GM06990 (cell line): Measurements from ENCODE around the gene NUDT16L1.

Source experiments
- DNase-seq: peaks from one replicate; pipeline ENCODE4 v3.0.0-alpha.2; 2011; ENCODE audit not compliant: insufficient read length; ENCODE audit errors: extremely low read depth
- H3K27me3 ChIP-seq: replicated peaks from 2 replicates; pipeline ENCODE4 v1.6.0; 2011; ENCODE audit warnings: low read length; ENCODE audit not compliant: control insufficient read depth, insufficient read depth
- H3K36me3 ChIP-seq: 2 replicates; pipeline ENCODE4 v1.5.1; 2011; ENCODE audit warnings: low read length; ENCODE audit not compliant: control insufficient read depth, insufficient read depth
- H3K4me3 ChIP-seq: replicated peaks from 2 replicates; pipeline ENCODE4 v1.5.1; 2011; ENCODE audit warnings: low read depth, mild to moderate bottlenecking, control low read depth, low read length
- TF ChIP-seq, protein P1 (sequence below): IDR thresholded peaks from 2 replicates; pipeline ENCODE4 v1.5.1; 2011; ENCODE audit warnings: low read length, control low read depth, mild to moderate bottlenecking, inconsistent platforms; ENCODE audit not compliant: insufficient read depth, poor library complexity, severe bottlenecking

The NUDT16L1 gene

DNA sequence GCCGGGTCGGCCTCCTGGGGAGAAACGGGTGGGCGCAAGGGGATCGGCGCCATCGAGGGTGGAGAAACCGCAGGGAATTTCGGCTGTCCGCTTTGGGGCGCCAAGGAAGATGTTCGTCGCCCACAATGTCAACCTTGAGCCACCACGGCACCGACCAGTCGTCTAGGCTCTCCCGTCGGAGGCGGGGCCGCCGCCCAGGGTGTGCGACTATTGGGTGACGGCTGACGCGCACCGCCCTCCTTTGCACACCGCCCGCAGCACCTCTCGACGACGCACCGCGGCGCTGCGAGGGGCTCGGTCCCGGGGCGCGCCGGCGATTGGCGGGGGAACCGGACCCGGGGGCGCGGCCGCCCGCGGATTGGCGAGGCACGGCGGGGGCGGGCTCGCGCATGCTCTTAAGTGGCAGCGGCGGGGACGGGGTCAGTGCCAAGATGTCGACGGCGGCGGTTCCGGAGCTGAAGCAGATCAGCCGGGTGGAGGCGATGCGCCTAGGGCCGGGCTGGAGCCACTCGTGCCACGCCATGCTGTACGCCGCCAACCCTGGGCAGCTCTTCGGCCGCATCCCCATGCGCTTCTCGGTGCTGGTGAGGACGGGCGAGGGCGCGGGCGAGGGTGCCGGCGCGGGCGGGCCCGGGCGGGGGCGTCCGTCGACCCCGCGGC is at the start of gene NUDT16L1:
TSS of gene NUDT16L1 (plus strand) at position 267 of the 660 bp plus-strand sequence. CDS start at position 432, 165 bp downstream.
- peaks cover 28% of the 10 kb centered on the region for H3K36me3 ChIP-seq
- TF ChIP-seq, protein P1, sequence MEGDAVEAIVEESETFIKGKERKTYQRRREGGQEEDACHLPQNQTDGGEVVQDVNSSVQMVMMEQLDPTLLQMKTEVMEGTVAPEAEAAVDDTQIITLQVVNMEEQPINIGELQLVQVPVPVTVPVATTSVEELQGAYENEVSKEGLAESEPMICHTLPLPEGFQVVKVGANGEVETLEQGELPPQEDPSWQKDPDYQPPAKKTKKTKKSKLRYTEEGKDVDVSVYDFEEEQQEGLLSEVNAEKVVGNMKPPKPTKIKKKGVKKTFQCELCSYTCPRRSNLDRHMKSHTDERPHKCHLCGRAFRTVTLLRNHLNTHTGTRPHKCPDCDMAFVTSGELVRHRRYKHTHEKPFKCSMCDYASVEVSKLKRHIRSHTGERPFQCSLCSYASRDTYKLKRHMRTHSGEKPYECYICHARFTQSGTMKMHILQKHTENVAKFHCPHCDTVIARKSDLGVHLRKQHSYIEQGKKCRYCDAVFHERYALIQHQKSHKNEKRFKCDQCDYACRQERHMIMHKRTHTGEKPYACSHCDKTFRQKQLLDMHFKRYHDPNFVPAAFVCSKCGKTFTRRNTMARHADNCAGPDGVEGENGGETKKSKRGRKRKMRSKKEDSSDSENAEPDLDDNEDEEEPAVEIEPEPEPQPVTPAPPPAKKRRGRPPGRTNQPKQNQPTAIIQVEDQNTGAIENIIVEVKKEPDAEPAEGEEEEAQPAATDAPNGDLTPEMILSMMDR: no peak
- H3K27me3 ChIP-seq: no peaks in the 10 kb centered on the region

DNA sequence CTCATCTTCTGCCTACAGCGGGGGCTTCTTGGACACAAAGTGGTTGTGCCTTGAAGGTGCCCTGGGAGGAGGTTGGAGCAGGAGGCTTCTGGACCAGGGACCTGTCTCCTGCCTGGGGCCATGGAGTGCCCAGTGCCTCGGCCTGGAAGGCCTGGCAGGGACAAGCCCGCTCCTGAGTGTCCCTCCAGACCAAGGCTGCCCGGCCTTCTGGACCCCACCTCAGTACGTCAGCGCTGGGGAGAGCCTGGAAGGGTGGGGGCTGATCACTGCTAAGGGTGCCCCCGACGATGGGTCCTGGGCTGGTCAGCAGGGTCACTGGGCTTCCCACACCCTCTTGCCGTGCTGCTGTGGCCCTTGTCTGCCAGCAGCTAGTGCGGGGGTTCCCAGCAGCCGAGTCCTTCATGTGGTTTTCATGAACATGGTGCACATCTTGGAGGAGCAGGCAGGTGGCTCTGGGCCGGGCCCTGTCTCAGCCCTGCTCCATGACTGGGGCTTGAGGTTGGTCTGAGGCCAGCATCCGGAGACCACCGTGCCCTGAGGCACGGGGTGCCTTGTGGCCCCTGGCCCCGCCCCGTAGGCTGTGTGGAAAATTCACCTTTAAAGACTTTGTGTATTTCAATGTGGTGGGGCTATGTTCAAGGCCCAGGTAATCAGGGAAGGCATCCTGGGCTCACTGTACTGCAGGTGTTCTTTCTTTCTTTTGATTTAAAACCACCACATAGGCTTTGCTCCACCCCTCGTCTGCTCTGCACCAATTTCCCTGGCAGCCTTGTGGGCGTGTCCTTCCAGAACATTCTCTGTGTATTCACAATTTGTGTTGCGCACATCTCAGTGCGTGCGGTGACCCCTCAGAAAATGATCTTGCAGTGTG is 46.4 kb upstream of the NUDT16L1 start:
- TF ChIP-seq, protein P1: no peak
- Histone ChIP-seq H3K27me3 (no peaks in the 10 kb centered on the region), H3K36me3 (peaks cover 15% of the 10 kb centered on the region), H3K4me3 (no peak overlapping the region)
- DNase-seq: no peak

More for the DNA sequence above, at the start of gene NUDT16L1:
- peak; percentile 99 for DNase-seq
- H3K4me3 ChIP-seq: peak within 1 kb of the TSS; percentile 90

- no peaks in the 10 kb centered on the region for H3K27me3 ChIP-seq
- TF ChIP-seq, protein P1: no peak
- H3K36me3 ChIP-seq: peaks cover 21% of the 10 kb centered on the region
- no peak for DNase-seq
- H3K4me3 ChIP-seq: no peak overlapping the region
These were observed 45.8 kb upstream of the NUDT16L1 start for GRCh38 chr16:4647644-4647980.

DNA sequence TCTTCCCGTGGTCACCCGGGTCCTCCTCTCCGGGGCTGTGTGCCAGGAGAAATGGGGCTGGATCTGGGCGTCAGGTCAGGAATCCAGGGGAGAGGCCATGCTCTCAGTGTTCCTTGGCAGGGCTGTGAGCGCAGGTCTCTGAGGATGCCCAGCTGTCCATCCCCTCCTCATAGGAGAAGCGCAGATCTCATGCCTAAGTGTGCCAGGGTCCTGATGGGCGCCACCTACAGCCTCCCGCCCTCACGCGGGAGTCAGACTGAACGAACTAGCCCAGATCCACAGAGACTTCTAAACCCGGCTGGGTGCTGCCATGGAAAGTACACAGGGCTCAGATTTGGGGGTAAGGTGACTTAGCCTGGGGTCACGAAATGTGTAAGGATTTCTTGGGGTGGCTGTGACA is 44.4 kb upstream of the NUDT16L1 start:
- TF ChIP-seq, protein P1: no peak
- H3K27me3 ChIP-seq: no peaks in the 10 kb centered on the region
- no peak for DNase-seq
- no peak overlapping the region for H3K4me3 ChIP-seq
- H3K36me3 ChIP-seq: peaks cover 23% of the 10 kb centered on the region

- H3K4me3 ChIP-seq: no peak overlapping the region
- DNase-seq: no peak
- H3K27me3 ChIP-seq: no peaks in the 10 kb centered on the region
- peaks cover 27% of the 10 kb centered on the region for H3K36me3 ChIP-seq
- TF ChIP-seq, protein P1: no peak
These were observed 43.5 kb upstream of the NUDT16L1 start for GRCh38 chr16:4649744-4650442.
